Neural progenitor cell (in vitro differentiated cells): Measurements from ENCODE around the gene NOB1. TPM values are rescaled to one million over a fixed set of nuclear protein-coding genes. Genes with fewer than 3 reads are reported as not detected.

Experiments used
- DNase-seq: peaks from one replicate; pipeline ENCODE4 v3.0.0-alpha.2; 2016; ENCODE audit warnings: low spot score
- H2AFZ ChIP-seq: fragments of 200-600 bp; sonication (generic); replicated peaks from 2 replicates; pipeline ENCODE4 v1.6.1; 2016; ENCODE audit warnings: antibody characterized with exemption
- H3F3A ChIP-seq: fragments of 200-600 bp; sonication (generic); 2 replicates; pipeline ENCODE4 v1.6.1; 2016; ENCODE audit warnings: antibody characterized with exemption, low read depth
- H3K27ac ChIP-seq: fragments of 200-600 bp; sonication (generic); 2 replicates; pipeline ENCODE4 v1.5.1; 2016; ENCODE audit warnings: mild to moderate bottlenecking
- H3K27me3 ChIP-seq: fragments of 200-600 bp; sonication (generic); 2 replicates; pipeline ENCODE4 v1.6.1; 2016; ENCODE audit warnings: mild to moderate bottlenecking, moderate library complexity
- H3K36me3 ChIP-seq: fragments of 200-600 bp; sonication (generic); 2 replicates; pipeline ENCODE4 v1.5.1; 2016
- H3K4me1 ChIP-seq: fragments of 200-600 bp; sonication (generic); 2 replicates; pipeline ENCODE4 v1.6.1; 2016; ENCODE audit warnings: mixed run types
- H3K4me2 ChIP-seq: fragments of 200-600 bp; sonication (generic); 2 replicates; pipeline ENCODE4 v1.6.1; 2016
- H3K4me3 ChIP-seq: fragments of 200-600 bp; sonication (generic); 2 replicates; pipeline ENCODE4 v1.5.1; 2016
- H3K79me2 ChIP-seq: fragments of 200-600 bp; sonication (generic); 2 replicates; pipeline ENCODE4 v1.6.1; 2016; ENCODE audit warnings: low read depth
- H3K9ac ChIP-seq: fragments of 200-600 bp; sonication (generic); 2 replicates; pipeline ENCODE4 v1.6.1; 2016
- H3K9me3 ChIP-seq: fragments of 200-600 bp; sonication (generic); 2 replicates; pipeline ENCODE4 v1.5.1; 2016; ENCODE audit warnings: low read depth
- H4K20me1 ChIP-seq: fragments of 200-600 bp; sonication (generic); 2 replicates; pipeline ENCODE4 v1.6.1; 2016; ENCODE audit warnings: low read depth
- H3K27ac Mint-ChIP-seq: 3 replicates; pipeline ENCODE4 v1.8.0; 2021; ENCODE audit warnings: mixed read lengths
- H3K27me3 Mint-ChIP-seq: 2 replicates; pipeline ENCODE4 v1.8.0; 2022; ENCODE audit warnings: low read depth, mild to moderate bottlenecking, inconsistent platforms, moderate library complexity, mixed read lengths; ENCODE audit not compliant: insufficient read depth
- H3K36me3 Mint-ChIP-seq: 3 replicates; pipeline ENCODE4 v1.8.0; 2021; ENCODE audit warnings: mixed read lengths
- H3K4me1 Mint-ChIP-seq: 3 replicates; pipeline ENCODE4 v1.8.0; 2021; ENCODE audit warnings: mixed read lengths
- H3K4me3 Mint-ChIP-seq: 3 replicates; pipeline ENCODE4 v1.8.0; 2021; ENCODE audit warnings: mild to moderate bottlenecking, moderate library complexity, mixed read lengths
- H3K9me3 Mint-ChIP-seq: 3 replicates; pipeline ENCODE4 v1.8.0; 2020; ENCODE audit warnings: mixed read lengths
- EZH2 ChIP-seq: fragments of 200-600 bp; sonication (generic); IDR thresholded peaks from 2 replicates; pipeline ENCODE4 v1.6.1; 2017; ENCODE audit warnings: antibody characterized with exemption, mild to moderate bottlenecking, moderate library complexity
- EZH2phosphoT487 ChIP-seq: fragments of 200-600 bp; sonication (generic); IDR thresholded peaks from 2 replicates; pipeline ENCODE4 v1.6.1; 2017; ENCODE audit warnings: antibody characterized with exemption
- total RNA-seq: library from RNA; depleted of rRNA; stranded (reverse); fragments of >200 nt; gene quantifications from 2 replicates; pipeline ENCODE4 v1.2.3, GENCODE V29; 2015; ENCODE audit warnings: low replicate concordance
- TF ChIP-seq, protein P1 (sequence below): fragments of 200-600 bp; sonication (generic); IDR thresholded peaks from 2 replicates; pipeline ENCODE4 v1.5.1; 2017; ENCODE audit warnings: antibody characterized with exemption, mild to moderate bottlenecking

NOB1 gene
- total RNA-seq, 1 donor from 2014 or later, result 30.3 TPM

DNA sequence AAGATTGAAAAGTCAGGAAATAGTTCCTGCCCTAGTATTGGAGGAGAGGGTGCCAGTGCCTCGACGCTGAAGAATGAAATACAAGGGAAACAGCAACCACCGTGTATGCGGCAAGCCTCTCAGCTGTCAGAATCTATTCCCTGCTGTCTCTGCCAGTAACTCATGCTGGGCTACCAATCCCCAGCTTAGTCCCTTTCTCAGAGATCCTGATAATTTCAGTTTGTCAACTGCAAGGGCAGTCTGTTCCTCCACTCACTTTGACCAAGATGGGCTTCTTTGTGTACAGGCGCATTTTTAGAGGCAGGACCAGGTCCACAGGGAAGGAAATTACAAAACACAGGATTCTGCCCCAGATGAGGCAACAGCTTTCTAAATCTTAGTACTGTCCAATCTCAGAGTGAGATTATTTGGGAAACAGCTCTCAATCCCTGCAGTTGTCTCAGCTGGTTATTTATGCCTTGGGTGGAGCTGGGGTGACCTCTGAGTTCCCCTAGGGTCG lies 29.7 kb downstream of the NOB1 start:
- Histone ChIP-seq H3K9ac (no peak overlapping the region), H3K4me2 (peak overlapping the region; percentile 95)
- peak overlapping the region; percentile 87 for H3K27ac Mint-ChIP-seq

GRCh38 chr16:69724414-69724873 lies 30.3 kb downstream of the NOB1 start:
- no peak overlapping the region for H3K9ac ChIP-seq
- H2AFZ ChIP-seq, result no peak overlapping the region
- Mint-ChIP-seq H3K27me3 (no peaks in the 10 kb centered on the region), H3K27ac (peak overlapping the region; percentile 87), H3K36me3 (no peaks in the 10 kb centered on the region), H3K4me1 (peaks cover 40% of the 10 kb centered on the region), H3K4me3 (peak overlapping the region; percentile 62), H3K9me3 (no peaks in the 10 kb centered on the region)
- peaks cover 16% of the 10 kb centered on the region for H3K4me1 ChIP-seq
- peaks cover 11% of the 10 kb centered on the region for H3K79me2 ChIP-seq
- TF ChIP-seq, protein P1, sequence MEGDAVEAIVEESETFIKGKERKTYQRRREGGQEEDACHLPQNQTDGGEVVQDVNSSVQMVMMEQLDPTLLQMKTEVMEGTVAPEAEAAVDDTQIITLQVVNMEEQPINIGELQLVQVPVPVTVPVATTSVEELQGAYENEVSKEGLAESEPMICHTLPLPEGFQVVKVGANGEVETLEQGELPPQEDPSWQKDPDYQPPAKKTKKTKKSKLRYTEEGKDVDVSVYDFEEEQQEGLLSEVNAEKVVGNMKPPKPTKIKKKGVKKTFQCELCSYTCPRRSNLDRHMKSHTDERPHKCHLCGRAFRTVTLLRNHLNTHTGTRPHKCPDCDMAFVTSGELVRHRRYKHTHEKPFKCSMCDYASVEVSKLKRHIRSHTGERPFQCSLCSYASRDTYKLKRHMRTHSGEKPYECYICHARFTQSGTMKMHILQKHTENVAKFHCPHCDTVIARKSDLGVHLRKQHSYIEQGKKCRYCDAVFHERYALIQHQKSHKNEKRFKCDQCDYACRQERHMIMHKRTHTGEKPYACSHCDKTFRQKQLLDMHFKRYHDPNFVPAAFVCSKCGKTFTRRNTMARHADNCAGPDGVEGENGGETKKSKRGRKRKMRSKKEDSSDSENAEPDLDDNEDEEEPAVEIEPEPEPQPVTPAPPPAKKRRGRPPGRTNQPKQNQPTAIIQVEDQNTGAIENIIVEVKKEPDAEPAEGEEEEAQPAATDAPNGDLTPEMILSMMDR, result no peak
- no peak for TF ChIP-seq EZH2
- no peak for TF ChIP-seq EZH2phosphoT487
- DNase-seq, result no peak
- H3K9me3 ChIP-seq, result no peaks in the 10 kb centered on the region
- H3K4me2 ChIP-seq, result no peak overlapping the region
- peaks cover 37% of the 10 kb centered on the region for H3F3A ChIP-seq
- no peak overlapping the region for H3K27ac ChIP-seq
- H3K4me3 ChIP-seq, result no peak overlapping the region
- H4K20me1 ChIP-seq, result no peaks in the 10 kb centered on the region
- no peaks in the 10 kb centered on the region for H3K27me3 ChIP-seq
- no peaks in the 10 kb centered on the region for H3K36me3 ChIP-seq

More for the DNA sequence above, 29.7 kb downstream of the NOB1 start:
- H3K9me3 ChIP-seq, result no peaks in the 10 kb centered on the region
- no peaks in the 10 kb centered on the region for H3K36me3 Mint-ChIP-seq
- no peak overlapping the region for H3K27ac ChIP-seq
- no peak overlapping the region for H3K4me3 ChIP-seq
- no peaks in the 10 kb centered on the region for H3K36me3 ChIP-seq
- no peak for DNase-seq
- H3K4me3 Mint-ChIP-seq, result peak overlapping the region; percentile 62
- TF ChIP-seq, protein P1, result no peak
- TF ChIP-seq EZH2 (no peak), EZH2phosphoT487 (no peak)
- H3K79me2 ChIP-seq, result peaks cover 11% of the 10 kb centered on the region
- no peaks in the 10 kb centered on the region for H4K20me1 ChIP-seq
- no peaks in the 10 kb centered on the region for H3K9me3 Mint-ChIP-seq
- peaks cover 16% of the 10 kb centered on the region for H3K4me1 ChIP-seq
- peaks cover 40% of the 10 kb centered on the region for H3F3A ChIP-seq
- no peaks in the 10 kb centered on the region for H3K27me3 Mint-ChIP-seq
- no peak overlapping the region for H2AFZ ChIP-seq
- H3K27me3 ChIP-seq, result no peaks in the 10 kb centered on the region
- peaks cover 44% of the 10 kb centered on the region for H3K4me1 Mint-ChIP-seq

DNA sequence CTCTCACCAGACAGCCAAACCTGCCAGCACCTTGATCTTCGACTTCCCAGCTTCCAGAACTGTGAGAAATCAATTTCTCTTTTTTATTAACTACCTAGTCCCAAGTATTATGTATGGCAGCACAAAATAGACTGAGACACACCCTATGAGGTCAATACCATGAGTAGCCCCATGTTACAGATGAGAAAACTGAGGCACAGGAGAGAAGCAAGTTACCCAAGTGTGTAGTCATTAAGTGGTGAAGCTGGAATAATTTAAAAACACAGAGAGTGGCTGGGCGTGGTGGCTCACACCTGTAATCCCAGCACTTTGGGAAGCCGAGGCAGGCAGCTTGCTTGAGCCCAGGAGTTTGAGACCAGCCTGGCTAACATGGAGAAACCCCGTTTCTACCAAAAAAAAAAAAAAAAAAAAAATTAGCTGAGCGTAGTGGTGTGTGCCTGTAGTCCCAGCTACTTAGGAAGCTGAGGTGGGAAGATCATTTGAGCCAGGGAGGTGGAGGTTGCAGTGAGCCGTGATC lies 33.2 kb downstream of the NOB1 start:
- Mint-ChIP-seq H3K4me3 (no peak overlapping the region), H3K9me3 (no peaks in the 10 kb centered on the region), H3K36me3 (no peaks in the 10 kb centered on the region), H3K4me1 (peaks cover 21% of the 10 kb centered on the region), H3K27me3 (no peaks in the 10 kb centered on the region), H3K27ac (no peak overlapping the region)
- no peaks in the 10 kb centered on the region for H4K20me1 ChIP-seq
- no peak overlapping the region for H3K4me3 ChIP-seq
- no peak overlapping the region for H3K27ac ChIP-seq
- H3K4me2 ChIP-seq, result no peak overlapping the region
- DNase-seq, result no peak
- TF ChIP-seq, protein P1, result no peak
- TF ChIP-seq EZH2phosphoT487 (no peak), EZH2 (no peak)
- H3K79me2 ChIP-seq, result no peaks in the 10 kb centered on the region
- no peak overlapping the region for H2AFZ ChIP-seq
- no peaks in the 10 kb centered on the region for H3K36me3 ChIP-seq
- H3K27me3 ChIP-seq, result no peaks in the 10 kb centered on the region
- H3F3A ChIP-seq, result peaks cover 20% of the 10 kb centered on the region
- H3K4me1 ChIP-seq, result peaks cover 4% of the 10 kb centered on the region
- H3K9me3 ChIP-seq, result no peaks in the 10 kb centered on the region
- no peak overlapping the region for H3K9ac ChIP-seq
